A673 (cell line): ENCODE data around the gene FOXO3. TPM values are rescaled to one million over a fixed set of nuclear protein-coding genes. Genes with fewer than 3 reads are reported as not detected.
A peak's percentile ranks its signal among the peaks of the same experiment; 100 is the strongest.

ENCODE experiments used
- BruUV-seq: library from RNA; stranded (reverse); fragments of 400-500 nt; replicated peaks from 2 replicates; lab custom pipeline; 2021; lab: Mats Ljungman, UMichigan
- CTCF ChIA-PET: fragments of 300-600 bp; sonication (Branson Sonifier 250); formaldehyde crosslinking; loops from one replicate; lab custom pipeline; 2022; ENCODE audit warnings: antibody characterized with exemption; lab: Charles Lee
- POLR2A ChIA-PET: fragments of 300-600 bp; sonication (Branson Sonifier 250); formaldehyde crosslinking; loops from one replicate; lab custom pipeline; 2022; ENCODE audit warnings: antibody characterized with exemption; ENCODE audit not compliant: low non-redundant PET; lab: Charles Lee
- DNase-seq: peaks from one replicate; pipeline ENCODE4 v3.0.0-alpha.2; 2015; ENCODE audit warnings: low spot score
- H3K27ac ChIP-seq: fragments of 200-600 bp; sonication (generic); 2 replicates; pipeline ENCODE4 v1.5.1; 2016; ENCODE audit warnings: mixed run types, low read depth, mild to moderate bottlenecking, mixed read lengths, antibody characterized with exemption, low read length; ENCODE audit not compliant: poor library complexity, severe bottlenecking
- H3K27me3 ChIP-seq: fragments of 200-600 bp; sonication (generic); replicated peaks from 2 replicates; pipeline ENCODE4 v1.6.1; 2017; ENCODE audit warnings: mixed run types, low read depth, mild to moderate bottlenecking, mixed read lengths, antibody characterized with exemption, low read length; ENCODE audit not compliant: insufficient read depth, poor library complexity
- H3K36me3 ChIP-seq: fragments of 200-600 bp; sonication (generic); 2 replicates; pipeline ENCODE4 v1.6.1; 2016; ENCODE audit warnings: mixed run types, mild to moderate bottlenecking, mixed read lengths, antibody characterized with exemption, low read length; ENCODE audit not compliant: insufficient read depth, poor library complexity, severe bottlenecking
- H3K4me1 ChIP-seq: fragments of 200-600 bp; sonication (generic); 2 replicates; pipeline ENCODE4 v1.6.1; 2017; ENCODE audit warnings: mixed run types, mild to moderate bottlenecking, mixed read lengths, antibody characterized with exemption, low read length; ENCODE audit not compliant: insufficient read depth, poor library complexity, severe bottlenecking
- H3K4me3 ChIP-seq: fragments of 200-600 bp; sonication (generic); 2 replicates; pipeline ENCODE4 v1.5.1; 2016; ENCODE audit warnings: low read depth, mixed run types, mild to moderate bottlenecking, mixed read lengths, low read length; ENCODE audit not compliant: poor library complexity, severe bottlenecking
- H3K9me3 ChIP-seq: fragments of 200-600 bp; sonication (generic); 2 replicates; pipeline ENCODE4 v1.6.1; 2016; ENCODE audit warnings: mixed run types, low read depth, mild to moderate bottlenecking, mixed read lengths, antibody characterized with exemption, low read length; ENCODE audit not compliant: poor library complexity, severe bottlenecking
- CTCF ChIP-seq: fragments of 300-800, 200-600 bp; sonication (generic); conservative IDR thresholded peaks from 2 replicates; pipeline ENCODE4 v1.5.1; 2017; ENCODE audit warnings: low read depth, mild to moderate bottlenecking, antibody characterized with exemption, low read length, moderate library complexity, mixed read lengths
- EZH2 ChIP-seq: fragments of 200-600 bp; sonication (generic); IDR thresholded peaks from 2 replicates; pipeline ENCODE4 v1.6.1; 2017; ENCODE audit warnings: borderline replicate concordance, low read depth, mild to moderate bottlenecking, mixed read lengths, antibody characterized with exemption, low read length; ENCODE audit not compliant: poor library complexity, severe bottlenecking
- intact Hi-C: fragments of 100-400 bp; cut with micrococcal nuclease; formaldehyde crosslinking; loops from one replicate; pipeline ENCODE4 v1.10.0; 2022; ENCODE audit not compliant: unreplicated experiment
- total RNA-seq: library from RNA; stranded (reverse); gene quantifications from 2 replicates; pipeline ENCODE4 v1.2.3, GENCODE V29; 2021

The FOXO3 gene
- total RNA-seq, 1 experiment from 2014 or later, result 16.8 TPM

GRCh38 chr6:108541843-108542759 is 18.6 kb upstream of the FOXO3 start:
- intact Hi-C loops, result loop anchor here (1.0 to 10.0 kb wide), 5 partner anchors 241 to 843 kb away; partner anchors contain the start of gene CD164
- BruUV-seq, result no TSS peak
- Histone ChIP-seq H3K36me3 (no peaks in the 10 kb centered on the region), H3K27ac (no peak overlapping the region), H3K4me1 (no peaks in the 10 kb centered on the region), H3K27me3 (no peaks in the 10 kb centered on the region), H3K4me3 (no peak overlapping the region), H3K9me3 (no peaks in the 10 kb centered on the region)
- ChIA-PET CTCF (interaction anchor here (0.6 to 3.9 kb wide), 11 partner anchors 238 to 841 kb away, joined by 3 to 41 read pairs (median 5); no protein-coding TSS in a partner anchor), POLR2A (interaction anchor here (0.7 kb wide), 1 partner anchor 8 kb away, joined by 5 read pairs; no protein-coding TSS in a partner anchor)
- TF ChIP-seq CTCF, result peak; percentile 89
- TF ChIP-seq EZH2, result no peak
- DNase-seq, result peak; percentile 81

- Histone ChIP-seq H3K27me3 (no peaks in the 10 kb centered on the region), H3K36me3 (no peaks in the 10 kb centered on the region), H3K4me3 (no peak overlapping the region), H3K27ac (no peak overlapping the region), H3K9me3 (no peaks in the 10 kb centered on the region), H3K4me1 (no peaks in the 10 kb centered on the region)
- no TSS peak for BruUV-seq
- intact Hi-C loops, result loop anchor here (2.0 to 10.0 kb wide), 2 partner anchors 239 to 841 kb away; partner anchors contain the start of gene CD164
- ChIA-PET POLR2A (no interaction called here), CTCF (interaction anchor here (0.7 to 3.9 kb wide), 3 partner anchors 236 to 350 kb away, joined by 7 to 41 read pairs (median 8); no protein-coding TSS in a partner anchor)
- no peak for DNase-seq
- TF ChIP-seq CTCF (no peak), EZH2 (no peak)
Measured at GRCh38 chr6:108543175-108543940, 17.4 kb upstream of the FOXO3 start.

GRCh38 chr6:108544606-108545005 is 16.1 kb upstream of the FOXO3 start:
- H3K9me3 ChIP-seq, result no peaks in the 10 kb centered on the region
- no TSS peak for BruUV-seq
- DNase-seq, result no peak
- POLR2A ChIA-PET, result no interaction called here
- H3K36me3 ChIP-seq, result no peaks in the 10 kb centered on the region
- TF ChIP-seq EZH2 (no peak), CTCF (no peak)
- no peaks in the 10 kb centered on the region for H3K4me1 ChIP-seq
- no peak overlapping the region for H3K4me3 ChIP-seq
- CTCF ChIA-PET, result no interaction called here
- H3K27ac ChIP-seq, result no peak overlapping the region
- intact Hi-C loops, result loop anchor here (10.0 kb wide), 1 partner anchor 840 kb away; the partner anchor contains the start of gene CD164
- H3K27me3 ChIP-seq, result no peaks in the 10 kb centered on the region
